ENCODE measurements around the gene MYCBPAP. TPM values are rescaled to one million over a fixed set of nuclear protein-coding genes. Genes with fewer than 3 reads are reported as not detected.

MYCBPAP gene
- total and polyA plus RNA-seq, 2 donors (not counting 3 experiments of a cell fraction or from before 2014, with no cell fraction given), result 0.40 to 0.66 TPM

DNA sequence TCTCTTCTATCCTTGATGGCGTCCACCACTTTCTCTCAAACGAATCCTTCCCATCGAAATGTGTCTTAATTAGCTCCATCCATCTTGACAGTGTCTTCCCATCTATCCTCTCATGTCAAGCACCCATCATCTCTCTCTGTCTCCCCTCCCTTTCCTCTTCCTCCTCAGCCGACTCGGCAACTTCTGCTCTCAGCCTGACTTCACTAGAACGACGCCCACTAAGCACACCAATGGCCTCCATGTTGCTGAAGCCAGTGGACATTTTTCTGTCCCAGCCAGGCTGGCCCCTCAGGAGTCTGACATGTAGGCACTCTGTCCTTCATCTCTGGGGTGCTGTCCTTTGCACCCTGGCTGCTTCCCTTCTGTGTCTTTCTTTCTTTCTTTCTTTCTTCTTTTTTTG, 36.3 kb downstream of the MYCBPAP start:
- Histone ChIP-seq H3K36me3 (ENCODE audit: control insufficient read depth in 2 of 2, extremely low read depth in 1 of 2, insufficient read depth in 2 of 2, low read length in 2 of 2) (no peaks in the 10 kb centered on the region), H3K27me3 (ENCODE audit: control insufficient read depth in 2 of 2, insufficient read depth in 2 of 2, low read length in 2 of 2) (no peaks in the 10 kb centered on the region), H3K9ac (replicated peaks; ENCODE audit: extremely low read depth, insufficient read depth, low read length) (no peak overlapping the region), H2AFZ (ENCODE audit: low read depth, low read length) (no peak overlapping the region), H3K4me1 (ENCODE audit: control insufficient read depth, extremely low read depth, insufficient read depth, low read length) (peaks cover 17% of the 10 kb centered on the region), H3K27ac (ENCODE audit: insufficient read depth, low read depth, low read length) (no peak overlapping the region), H3K9me1 (replicated peaks; ENCODE audit: control insufficient read depth, extremely low read depth, insufficient read depth, low read length) (no peaks in the 10 kb centered on the region), H3K4me2 (ENCODE audit: insufficient read depth, low read length) (no peak overlapping the region), H4K20me1 (replicated peaks; ENCODE audit: control insufficient read depth, extremely low read depth, insufficient read depth, low read length) (no peaks in the 10 kb centered on the region), H3K9me3 (replicated peaks; ENCODE audit: control insufficient read depth, insufficient read depth, low read length) (no peaks in the 10 kb centered on the region), H3K79me2 (ENCODE audit: control insufficient read depth, insufficient read depth, low read length) (no peaks in the 10 kb centered on the region), H3K4me3 (replicated peaks in 1 of 3; ENCODE audit: insufficient read depth in 1 of 3, low read depth in 1 of 3, low read length in 3 of 3) (no peak overlapping the region)
- POLR2A ChIA-PET, result no interaction called here
- dilution Hi-C loops (cut with MboI; ENCODE audit: extremely low pct_ligation_motif_present, low sequenced_read_pairs), result no loop called here
- TF ChIP-seq GATA2 (IDR thresholded peaks at IDR 0.05; ENCODE audit: insufficient read depth, insufficient read length, low read depth, low read length) (no peak), POLR2AphosphoS5 (IDR thresholded peaks at IDR 0.05; ENCODE audit: insufficient read depth, low read depth, low read length) (no peak), JUN (IDR thresholded peaks at IDR 0.05; ENCODE audit: borderline replicate concordance, insufficient read depth, insufficient read length, low read depth) (no peak), EZH2 (IDR thresholded peaks at IDR 0.05; ENCODE audit: borderline replicate concordance, low read depth, low read length, severe bottlenecking) (no peak)
- DNase-seq (ENCODE audit: low read depth, low spot score), result no peak
- intact Hi-C loops (cut with micrococcal nuclease), result loop anchor here (10.0 kb wide), 1 partner anchor 610 kb away; the partner anchor contains the start of gene NME1
- CTCF ChIA-PET, result interaction anchor here (1.0 to 1.3 kb wide), 2 partner anchors 86 to 150 kb away, joined by 3 to 5 read pairs; no protein-coding TSS in a partner anchor
- no TSS peak for BruUV-seq (replicated peaks)
- no peak for FAIRE-seq

- ChIA-PET CTCF (interaction anchor here (0.8 to 8.4 kb wide), 3 partner anchors 54 to 297 kb away, joined by 3 to 398 read pairs (median 3); no protein-coding TSS in a partner anchor), POLR2A (no interaction called here)
- TF ChIP-seq, protein P1, sequence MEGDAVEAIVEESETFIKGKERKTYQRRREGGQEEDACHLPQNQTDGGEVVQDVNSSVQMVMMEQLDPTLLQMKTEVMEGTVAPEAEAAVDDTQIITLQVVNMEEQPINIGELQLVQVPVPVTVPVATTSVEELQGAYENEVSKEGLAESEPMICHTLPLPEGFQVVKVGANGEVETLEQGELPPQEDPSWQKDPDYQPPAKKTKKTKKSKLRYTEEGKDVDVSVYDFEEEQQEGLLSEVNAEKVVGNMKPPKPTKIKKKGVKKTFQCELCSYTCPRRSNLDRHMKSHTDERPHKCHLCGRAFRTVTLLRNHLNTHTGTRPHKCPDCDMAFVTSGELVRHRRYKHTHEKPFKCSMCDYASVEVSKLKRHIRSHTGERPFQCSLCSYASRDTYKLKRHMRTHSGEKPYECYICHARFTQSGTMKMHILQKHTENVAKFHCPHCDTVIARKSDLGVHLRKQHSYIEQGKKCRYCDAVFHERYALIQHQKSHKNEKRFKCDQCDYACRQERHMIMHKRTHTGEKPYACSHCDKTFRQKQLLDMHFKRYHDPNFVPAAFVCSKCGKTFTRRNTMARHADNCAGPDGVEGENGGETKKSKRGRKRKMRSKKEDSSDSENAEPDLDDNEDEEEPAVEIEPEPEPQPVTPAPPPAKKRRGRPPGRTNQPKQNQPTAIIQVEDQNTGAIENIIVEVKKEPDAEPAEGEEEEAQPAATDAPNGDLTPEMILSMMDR (IDR thresholded peaks at IDR 0.05; ENCODE audit: extremely low read depth in 1 of 2, insufficient read depth in 1 of 2, low read depth in 1 of 2, low read length in 2 of 2), result no peak
- TF ChIP-seq GATA2 (IDR thresholded peaks at IDR 0.05; ENCODE audit: insufficient read depth, insufficient read length, low read depth, low read length), result no peak
- TF ChIP-seq MAX (IDR thresholded peaks at IDR 0.05; ENCODE audit: insufficient read depth, insufficient read length), result no peak
- TF ChIP-seq EZH2 (IDR thresholded peaks at IDR 0.05; ENCODE audit: borderline replicate concordance, low read depth, low read length, severe bottlenecking), result no peak
- no peak for TF ChIP-seq POLR2A (IDR thresholded peaks at IDR 0.05; ENCODE audit: low read depth, low read length)
- no peak for TF ChIP-seq JUN (IDR thresholded peaks at IDR 0.05; ENCODE audit: borderline replicate concordance, insufficient read depth, insufficient read length, low read depth)
- TF ChIP-seq MYC (IDR thresholded peaks at IDR 0.05; ENCODE audit: low read depth, low read length), result no peak
- TF ChIP-seq POLR2AphosphoS5 (IDR thresholded peaks at IDR 0.05; ENCODE audit: insufficient read depth, low read depth, low read length), result no peak
- Histone ChIP-seq H3K9me1 (replicated peaks; ENCODE audit: control insufficient read depth, extremely low read depth, insufficient read depth, low read length) (no peaks in the 10 kb centered on the region), H4K20me1 (replicated peaks; ENCODE audit: control insufficient read depth, extremely low read depth, insufficient read depth, low read length) (no peaks in the 10 kb centered on the region), H3K4me2 (ENCODE audit: insufficient read depth, low read length) (no peak overlapping the region), H3K36me3 (ENCODE audit: control insufficient read depth in 2 of 2, extremely low read depth in 1 of 2, insufficient read depth in 2 of 2, low read length in 2 of 2) (peaks cover 0 to 2% of the 10 kb centered on the region in 2 experiments), H3K4me3 (replicated peaks in 1 of 3; ENCODE audit: insufficient read depth in 1 of 3, low read depth in 1 of 3, low read length in 3 of 3) (no peak overlapping the region), H3K79me2 (ENCODE audit: control insufficient read depth, insufficient read depth, low read length) (no peaks in the 10 kb centered on the region), H3K9ac (replicated peaks; ENCODE audit: extremely low read depth, insufficient read depth, low read length) (no peak overlapping the region), H2AFZ (ENCODE audit: low read depth, low read length) (no peak overlapping the region), H3K27me3 (ENCODE audit: control insufficient read depth in 2 of 2, insufficient read depth in 2 of 2, low read length in 2 of 2) (no peaks in the 10 kb centered on the region), H3K27ac (ENCODE audit: insufficient read depth, low read depth, low read length) (no peak overlapping the region), H3K4me1 (ENCODE audit: control insufficient read depth, extremely low read depth, insufficient read depth, low read length) (peaks cover 17% of the 10 kb centered on the region), H3K9me3 (replicated peaks; ENCODE audit: control insufficient read depth, insufficient read depth, low read length) (no peaks in the 10 kb centered on the region)
- no TSS peak for BruUV-seq (replicated peaks)
- DNase-seq (ENCODE audit: low read depth, low spot score) (no peak), FAIRE-seq (no peak)
- intact Hi-C loops (cut with micrococcal nuclease), result loop anchor here (5.0 to 10.0 kb wide), 2 partner anchors 412 to 609 kb away; partner anchors contain the start of gene NME1
- dilution Hi-C loops (cut with MboI; ENCODE audit: extremely low pct_ligation_motif_present, low sequenced_read_pairs), result no loop called here
These were observed 37.1 kb downstream of the MYCBPAP start for GRCh38 chr17:50545311-50545710.

All from endothelial cell of umbilical vein (primary cell).